Neural cell (in vitro differentiated cells): Measurements from ENCODE around the gene CBR3. TPM values are rescaled to one million over a fixed set of nuclear protein-coding genes. Genes with fewer than 3 reads are reported as not detected.
"Not testable (repeated sequence)": the region's sequence is repeated elsewhere in the genome, so short reads cannot be mapped to it uniquely, and the experiment has no call there.

Experiments
- H2AFZ ChIP-seq: fragments of 200-600, 300-800 bp; sonication (generic), shearing (Covaris generic); 2 replicates; pipeline ENCODE4 v1.6.0; 2014; ENCODE audit warnings: low read depth, mild to moderate bottlenecking, antibody characterized with exemption, low read length, moderate library complexity
- H3F3A ChIP-seq: fragments of 200-600 bp; shearing (Covaris generic); 2 replicates; pipeline ENCODE4 v1.6.1; 2016; ENCODE audit warnings: mild to moderate bottlenecking, moderate library complexity, mixed read lengths, antibody characterized with exemption, low read length; ENCODE audit not compliant: insufficient read depth, poor library complexity, severe bottlenecking
- H3K27ac ChIP-seq: fragments of 200-600, 300-800 bp; sonication (generic), shearing (Covaris generic); 2 replicates; pipeline ENCODE4 v1.5.1; 2014; ENCODE audit warnings: mild to moderate bottlenecking, low read length, moderate library complexity
- H3K27me3 ChIP-seq: fragments of 300-800, 200-600 bp; sonication (generic), shearing (Covaris generic); 2 replicates; pipeline ENCODE4 v1.6.0; 2014; ENCODE audit warnings: mild to moderate bottlenecking, low read depth, low read length, moderate library complexity; ENCODE audit not compliant: insufficient read depth
- H3K36me3 ChIP-seq: fragments of 300-800, 200-600 bp; sonication (generic), shearing (Covaris generic); 2 replicates; pipeline ENCODE4 v1.5.1; 2014; ENCODE audit warnings: mild to moderate bottlenecking, antibody characterized with exemption, low read length, moderate library complexity; ENCODE audit not compliant: insufficient read depth
- H3K4me2 ChIP-seq: fragments of 300-800, 200-600 bp; sonication (generic), shearing (Covaris generic); 2 replicates; pipeline ENCODE4 v1.6.0; 2014; ENCODE audit warnings: mild to moderate bottlenecking, low read length
- H3K4me3 ChIP-seq: fragments of 300-800, 200-600 bp; sonication (generic), shearing (Covaris generic); 2 replicates; pipeline ENCODE4 v1.5.1; 2014; ENCODE audit warnings: mild to moderate bottlenecking, low read length, moderate library complexity
- H3K79me2 ChIP-seq: fragments of 200-600 bp; shearing (Covaris generic); replicated peaks from 2 replicates; pipeline ENCODE4 v1.6.0; 2014; ENCODE audit warnings: mild to moderate bottlenecking, low read length, moderate library complexity; ENCODE audit not compliant: insufficient read depth
- H3K9ac ChIP-seq: fragments of 300-800, 200-600 bp; sonication (generic), shearing (Covaris generic); 2 replicates; pipeline ENCODE4 v1.6.1; 2016; ENCODE audit warnings: mild to moderate bottlenecking, low read length, mixed read lengths
- H3K9me2 ChIP-seq: fragments of 200-600 bp; shearing (Covaris generic); 2 replicates; pipeline ENCODE4 v1.6.1; 2016; ENCODE audit warnings: mild to moderate bottlenecking, low read length, mixed read lengths; ENCODE audit not compliant: insufficient read depth
- H3K9me3 ChIP-seq: fragments of 200-600, 300-800 bp; sonication (generic), shearing (Covaris generic); 2 replicates; pipeline ENCODE4 v1.6.1; 2016; ENCODE audit warnings: mild to moderate bottlenecking, mixed run types, low read length, moderate library complexity, mixed read lengths
- H4K20me1 ChIP-seq: fragments of 200-600 bp; shearing (Covaris generic); 2 replicates; pipeline ENCODE4 v1.6.1; 2016; ENCODE audit warnings: mild to moderate bottlenecking, mixed run types; ENCODE audit not compliant: insufficient read depth
- EP300 ChIP-seq: fragments of 450-650 bp; conservative IDR thresholded peaks from 2 replicates; pipeline ENCODE4 v1.6.1; 2014; ENCODE audit warnings: antibody characterized with exemption, mild to moderate bottlenecking, moderate library complexity; ENCODE audit not compliant: poor library complexity, severe bottlenecking
- EZH2 ChIP-seq: fragments of 200-600, 300-800 bp; shearing (Covaris generic), sonication (generic); IDR thresholded peaks from 2 replicates; pipeline ENCODE4 v1.6.1; 2014; ENCODE audit warnings: antibody characterized with exemption, low read length, borderline replicate concordance, mild to moderate bottlenecking; ENCODE audit not compliant: insufficient read depth, poor library complexity, severe bottlenecking
- MXI1 ChIP-seq: fragments of 450-650 bp; conservative IDR thresholded peaks from 2 replicates; pipeline ENCODE4 v1.6.1; 2014; ENCODE audit warnings: antibody characterized with exemption, mild to moderate bottlenecking; ENCODE audit not compliant: poor library complexity, severe bottlenecking
- POLR2AphosphoS5 ChIP-seq: IDR thresholded peaks from 2 replicates; pipeline ENCODE4 v1.6.1; 2012
- RAD21 ChIP-seq: fragments of 450-650 bp; conservative IDR thresholded peaks from 2 replicates; pipeline ENCODE4 v1.6.1; 2014; ENCODE audit warnings: antibody characterized with exemption, mild to moderate bottlenecking, moderate library complexity
- REST ChIP-seq: IDR thresholded peaks from 2 replicates; pipeline ENCODE4 v1.6.1; 2012; ENCODE audit warnings: borderline replicate concordance
- SMC3 ChIP-seq: fragments of 450-650 bp; conservative IDR thresholded peaks from 2 replicates; pipeline ENCODE4 v1.6.1; 2014; ENCODE audit warnings: antibody characterized with exemption, mild to moderate bottlenecking, moderate library complexity; ENCODE audit not compliant: poor library complexity
- TAF1 ChIP-seq: IDR thresholded peaks from 2 replicates; pipeline ENCODE4 v1.6.1; 2012; ENCODE audit warnings: low read depth
- polyA plus RNA-seq: library from polyadenylated mRNA; depleted of rRNA; stranded (reverse); fragments of >200 nt; gene quantifications from 2 replicates; pipeline ENCODE4 v1.2.3, GENCODE V29; 2014
- TF ChIP-seq, protein P1 (sequence below): fragments of 450-650 bp; IDR thresholded peaks from 2 replicates; pipeline ENCODE4 v1.5.1; 2014; ENCODE audit warnings: antibody characterized with exemption, mild to moderate bottlenecking, moderate library complexity; ENCODE audit not compliant: poor library complexity, severe bottlenecking

CBR3 gene
- polyA plus RNA-seq, 1 donor from 2014 or later, result not detected

GRCh38 chr21:36141513-36141925, 6.6 kb downstream of the CBR3 start:
- no peak overlapping the region for H3K4me3 ChIP-seq
- H3K27me3 ChIP-seq, result peaks cover 20% of the 10 kb centered on the region
- no peak overlapping the region for H3K4me2 ChIP-seq
- no peak overlapping the region for H3K9ac ChIP-seq
- H3K9me2 ChIP-seq, result no peaks in the 10 kb centered on the region
- no peaks in the 10 kb centered on the region for H3K79me2 ChIP-seq
- no peaks in the 10 kb centered on the region for H3F3A ChIP-seq
- no peaks in the 10 kb centered on the region for H4K20me1 ChIP-seq
- H2AFZ ChIP-seq, result no peak overlapping the region
- no peak overlapping the region for H3K27ac ChIP-seq
- TF ChIP-seq EP300 (no peak), RAD21 (peak; percentile 77), MXI1 (no peak), SMC3 (peak; percentile 70), POLR2AphosphoS5 (no peak), TAF1 (no peak), REST (no peak), EZH2 (no peak)
- TF ChIP-seq, protein P1, sequence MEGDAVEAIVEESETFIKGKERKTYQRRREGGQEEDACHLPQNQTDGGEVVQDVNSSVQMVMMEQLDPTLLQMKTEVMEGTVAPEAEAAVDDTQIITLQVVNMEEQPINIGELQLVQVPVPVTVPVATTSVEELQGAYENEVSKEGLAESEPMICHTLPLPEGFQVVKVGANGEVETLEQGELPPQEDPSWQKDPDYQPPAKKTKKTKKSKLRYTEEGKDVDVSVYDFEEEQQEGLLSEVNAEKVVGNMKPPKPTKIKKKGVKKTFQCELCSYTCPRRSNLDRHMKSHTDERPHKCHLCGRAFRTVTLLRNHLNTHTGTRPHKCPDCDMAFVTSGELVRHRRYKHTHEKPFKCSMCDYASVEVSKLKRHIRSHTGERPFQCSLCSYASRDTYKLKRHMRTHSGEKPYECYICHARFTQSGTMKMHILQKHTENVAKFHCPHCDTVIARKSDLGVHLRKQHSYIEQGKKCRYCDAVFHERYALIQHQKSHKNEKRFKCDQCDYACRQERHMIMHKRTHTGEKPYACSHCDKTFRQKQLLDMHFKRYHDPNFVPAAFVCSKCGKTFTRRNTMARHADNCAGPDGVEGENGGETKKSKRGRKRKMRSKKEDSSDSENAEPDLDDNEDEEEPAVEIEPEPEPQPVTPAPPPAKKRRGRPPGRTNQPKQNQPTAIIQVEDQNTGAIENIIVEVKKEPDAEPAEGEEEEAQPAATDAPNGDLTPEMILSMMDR, result peak; percentile 79
- no peaks in the 10 kb centered on the region for H3K36me3 ChIP-seq
- H3K9me3 ChIP-seq, result no peaks in the 10 kb centered on the region

GRCh38 chr21:36144233-36144632, 9.4 kb downstream of the CBR3 start:
- not testable (repeated sequence) for H3K27me3 ChIP-seq, H3K79me2 ChIP-seq, H3F3A ChIP-seq, H2AFZ ChIP-seq, H3K9ac ChIP-seq, H4K20me1 ChIP-seq, H3K9me3 ChIP-seq, H3K27ac ChIP-seq, H3K36me3 ChIP-seq, H3K9me2 ChIP-seq, H3K4me2 ChIP-seq, H3K4me3 ChIP-seq

- no peak overlapping the region for H3K27ac ChIP-seq
- H3K27me3 ChIP-seq, result no peaks in the 10 kb centered on the region
- no peaks in the 10 kb centered on the region for H3K9me2 ChIP-seq
- H3K9me3 ChIP-seq, result no peaks in the 10 kb centered on the region
- H3K4me3 ChIP-seq, result no peak overlapping the region
- H3K4me2 ChIP-seq, result no peak overlapping the region
- H4K20me1 ChIP-seq, result no peaks in the 10 kb centered on the region
- TF ChIP-seq POLR2AphosphoS5 (no peak), RAD21 (no peak), EP300 (no peak)
- TF ChIP-seq, protein P1, result no peak
- H3F3A ChIP-seq, result no peaks in the 10 kb centered on the region
- H3K36me3 ChIP-seq, result no peaks in the 10 kb centered on the region
- no peaks in the 10 kb centered on the region for H3K79me2 ChIP-seq
- H2AFZ ChIP-seq, result no peak overlapping the region
- H3K9ac ChIP-seq, result no peak overlapping the region
Observed at GRCh38 chr21:36145259-36145658, 10.4 kb downstream of the CBR3 start.
